Stomach smooth muscle (tissue), 2 donors: ENCODE results near the gene LRRC28.

Experiments
- H3K27ac ChIP-seq: one replicate; pipeline ENCODE4 v1.7.0; 2013; ENCODE audit warnings: mild to moderate bottlenecking, low read length, inconsistent platforms
- H3K27me3 ChIP-seq, 2 donors: one replicate each; pipeline ENCODE4 v1.7.0; 2013; ENCODE audit warnings: low read length in 2 of 2; ENCODE audit not compliant: insufficient read depth in 2 of 2, control insufficient read depth in 1 of 2
- H3K36me3 ChIP-seq, 2 donors: one replicate each; pipeline ENCODE4 v1.7.0; 2013; ENCODE audit warnings: low read length in 2 of 2; ENCODE audit not compliant: control insufficient read depth in 2 of 2, insufficient read depth in 2 of 2
- H3K4me1 ChIP-seq: one replicate; pipeline ENCODE4 v1.7.0; 2013; ENCODE audit warnings: low read length; ENCODE audit not compliant: control insufficient read depth, insufficient read depth
- H3K4me3 ChIP-seq, 2 donors: one replicate each; pipeline ENCODE4 v1.7.0; 2013; ENCODE audit warnings: low read length in 2 of 2
- H3K9ac ChIP-seq, 2 donors: one replicate each; pipeline ENCODE4 v1.7.0; 2013; ENCODE audit warnings: low read length in 2 of 2, mild to moderate bottlenecking in 1 of 2
- H3K9me3 ChIP-seq, 2 donors: one replicate each; pipeline ENCODE4 v1.7.0; 2013; ENCODE audit warnings: low read length in 2 of 2; ENCODE audit not compliant: control insufficient read depth in 2 of 2
- donor health status: healthy.
- donor health status: Pancreatic carcinoma.

LRRC28 gene

DNA sequence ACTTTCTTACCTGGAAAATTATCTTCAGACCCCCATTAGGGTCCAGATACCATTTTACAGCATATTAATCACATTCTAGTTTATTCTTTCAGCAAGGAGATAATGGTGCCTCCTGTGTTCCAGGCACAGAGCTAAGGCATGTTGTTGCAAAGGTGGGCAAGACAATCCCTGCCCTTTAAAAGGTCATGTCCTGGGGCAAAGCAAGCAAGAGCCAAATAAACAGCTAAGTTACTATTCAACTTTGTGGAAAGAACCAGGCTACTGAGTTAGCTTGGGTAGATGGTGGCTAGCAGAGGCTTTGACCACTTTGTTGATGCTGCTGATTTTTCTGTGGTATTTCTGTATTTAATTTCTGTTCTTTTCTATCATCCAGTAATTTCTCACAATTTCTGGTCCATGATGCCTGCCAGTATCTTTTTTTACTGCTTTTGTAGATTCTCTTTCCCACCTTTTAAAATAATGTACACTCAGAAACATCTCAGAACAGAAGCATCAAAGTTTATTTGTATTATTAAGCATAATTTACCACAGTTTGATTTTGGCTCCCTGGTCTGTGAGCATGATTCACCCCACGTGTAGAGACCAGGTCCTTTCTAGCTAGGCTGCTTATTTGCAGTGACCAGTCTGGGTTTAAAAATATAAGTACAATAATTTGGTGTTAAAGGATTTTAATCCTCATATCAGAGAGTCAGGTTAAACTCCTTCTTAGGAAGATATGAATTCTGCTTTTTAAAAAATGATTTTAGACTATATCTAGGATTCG lies 71.5 kb downstream of the LRRC28 start:
- H3K9me3 ChIP-seq: no peaks in the 10 kb centered on the region
- no peaks in the 10 kb centered on the region for H3K36me3 ChIP-seq
- H3K9ac ChIP-seq: no peak overlapping the region
- H3K27ac ChIP-seq: no peak overlapping the region
- no peak overlapping the region for H3K4me3 ChIP-seq
- no peaks in the 10 kb centered on the region for H3K4me1 ChIP-seq
- H3K27me3 ChIP-seq: no peaks in the 10 kb centered on the region

DNA sequence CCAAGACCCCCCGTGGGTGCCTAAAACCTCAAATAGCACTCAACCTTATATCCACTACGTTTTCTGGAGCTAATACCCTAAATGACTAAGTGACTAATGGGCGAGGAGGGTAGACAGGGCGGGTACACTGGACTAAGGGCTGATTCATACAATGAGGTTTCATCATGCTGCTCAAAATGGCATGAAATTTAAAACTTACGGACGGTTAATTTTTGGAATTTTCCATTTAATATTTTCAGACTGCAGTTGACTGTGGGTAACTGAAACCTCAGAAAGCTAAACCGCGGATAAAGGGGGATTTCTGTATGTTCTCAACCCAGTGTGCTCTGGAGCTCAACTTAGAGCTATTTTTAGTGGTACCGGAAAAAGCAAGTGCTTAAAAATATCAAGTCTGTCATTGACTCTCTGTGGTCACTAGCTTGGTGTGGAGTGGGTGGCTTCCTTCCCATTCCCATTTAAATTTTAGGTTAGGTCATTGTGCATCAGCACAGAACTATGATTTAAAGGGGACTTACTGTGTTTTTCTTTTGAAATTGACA lies 72.9 kb downstream of the LRRC28 start:
- no peaks in the 10 kb centered on the region for H3K36me3 ChIP-seq
- H3K4me1 ChIP-seq: no peaks in the 10 kb centered on the region
- H3K9me3 ChIP-seq: no peaks in the 10 kb centered on the region
- H3K9ac ChIP-seq: no peak overlapping the region
- H3K4me3 ChIP-seq: no peak overlapping the region
- H3K27me3 ChIP-seq: no peaks in the 10 kb centered on the region
- H3K27ac ChIP-seq: no peak overlapping the region

DNA sequence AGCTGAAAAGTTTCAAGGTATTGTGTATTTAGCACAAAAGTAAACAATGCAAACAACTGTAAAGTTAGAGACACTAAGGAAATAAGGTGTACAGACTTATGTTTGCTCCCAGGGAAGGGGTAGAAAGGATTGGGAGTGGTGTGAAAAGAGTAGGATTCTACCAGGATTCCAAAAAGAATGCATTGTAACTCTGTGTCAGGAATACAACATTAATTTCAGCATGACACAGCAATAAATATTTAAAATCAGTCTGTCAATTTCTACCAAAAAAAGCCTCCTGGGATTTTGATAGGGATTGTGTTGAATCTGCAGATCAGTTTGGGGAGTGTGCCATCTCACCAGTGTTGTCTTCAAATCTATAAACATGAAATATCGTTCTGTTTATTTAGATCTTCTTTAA lies 73.4 kb downstream of the LRRC28 start:
- no peaks in the 10 kb centered on the region for H3K9me3 ChIP-seq
- no peak overlapping the region for H3K27ac ChIP-seq

DNA sequence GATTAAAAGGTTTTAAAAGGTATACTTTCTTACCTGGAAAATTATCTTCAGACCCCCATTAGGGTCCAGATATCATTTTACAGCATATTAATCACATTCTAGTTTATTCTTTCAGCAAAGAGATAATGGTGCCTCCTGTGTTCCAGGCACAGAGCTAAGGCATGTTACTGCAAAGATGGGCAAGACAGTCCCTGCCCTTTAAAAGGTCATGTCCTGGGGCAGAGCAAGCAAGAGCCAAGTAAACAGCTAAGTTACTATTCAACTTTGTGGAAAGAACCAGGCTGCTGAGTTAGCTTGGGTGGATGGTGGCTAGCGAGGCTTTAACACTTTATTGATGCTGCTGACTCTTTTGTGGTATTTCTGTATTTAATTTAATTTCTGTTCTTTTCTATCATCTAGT lies 75.0 kb downstream of the LRRC28 start:
- no peaks in the 10 kb centered on the region for H3K4me1 ChIP-seq
- no peaks in the 10 kb centered on the region for H3K36me3 ChIP-seq
- H3K27ac ChIP-seq: no peak overlapping the region
- H3K4me3 ChIP-seq: no peak overlapping the region
- H3K9ac ChIP-seq: no peak overlapping the region
- no peaks in the 10 kb centered on the region for H3K27me3 ChIP-seq
- H3K9me3 ChIP-seq: no peaks in the 10 kb centered on the region

More for the DNA sequence above, 73.4 kb downstream of the LRRC28 start:
- Histone ChIP-seq H3K27me3 (no peaks in the 10 kb centered on the region), H3K9ac (no peak overlapping the region), H3K4me1 (no peaks in the 10 kb centered on the region), H3K36me3 (no peaks in the 10 kb centered on the region), H3K4me3 (no peak overlapping the region)

DNA sequence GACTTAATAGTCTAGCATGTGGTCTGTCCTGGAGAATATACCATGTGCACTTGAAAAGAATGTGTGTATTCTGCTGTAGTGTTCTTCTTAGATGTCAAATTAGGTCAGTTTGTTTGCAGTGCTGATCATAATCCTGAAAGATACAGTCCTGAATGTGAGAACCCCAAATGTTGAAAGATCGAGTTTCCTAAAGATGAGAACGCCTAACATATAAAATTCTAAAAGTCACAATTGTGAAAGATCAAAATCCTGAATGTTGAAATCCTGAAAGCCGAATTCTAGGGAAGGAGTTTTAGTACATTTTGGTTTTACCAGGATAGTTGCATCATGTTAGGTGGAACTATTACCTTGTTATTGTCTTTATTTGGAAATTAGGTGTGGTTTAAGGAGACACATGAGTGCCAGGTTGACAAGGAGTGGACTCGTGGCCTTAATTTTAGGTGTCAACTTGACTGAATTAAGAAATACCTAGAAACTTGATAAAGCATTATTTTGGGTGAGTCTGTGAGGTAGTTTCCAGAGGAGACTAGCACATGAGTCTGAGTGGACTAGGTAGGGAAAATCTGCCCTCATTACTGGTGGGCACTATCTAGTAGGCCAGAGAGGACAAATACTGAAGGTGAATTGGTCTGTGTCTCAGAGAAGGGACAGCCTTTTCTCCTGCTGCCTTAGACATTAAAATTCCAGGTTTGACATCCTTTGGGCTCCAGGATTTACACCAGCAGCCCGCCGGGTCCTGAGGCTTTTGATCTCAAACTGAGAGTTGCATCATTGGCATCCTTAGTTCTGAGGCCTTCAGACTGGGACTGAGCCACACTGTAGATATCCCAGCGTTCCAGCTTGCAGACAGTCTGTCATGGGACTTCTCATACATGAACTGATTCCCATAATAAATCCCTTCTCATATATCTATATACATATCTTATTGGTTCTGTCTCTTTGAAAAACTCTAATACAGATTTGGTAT lies 77.1 kb downstream of the LRRC28 start:
- Histone ChIP-seq H3K36me3 (no peaks in the 10 kb centered on the region), H3K27me3 (no peaks in the 10 kb centered on the region), H3K9ac (no peak overlapping the region), H3K4me1 (peaks cover 1% of the 10 kb centered on the region), H3K9me3 (no peaks in the 10 kb centered on the region), H3K4me3 (no peak overlapping the region), H3K27ac (no peak overlapping the region)

DNA sequence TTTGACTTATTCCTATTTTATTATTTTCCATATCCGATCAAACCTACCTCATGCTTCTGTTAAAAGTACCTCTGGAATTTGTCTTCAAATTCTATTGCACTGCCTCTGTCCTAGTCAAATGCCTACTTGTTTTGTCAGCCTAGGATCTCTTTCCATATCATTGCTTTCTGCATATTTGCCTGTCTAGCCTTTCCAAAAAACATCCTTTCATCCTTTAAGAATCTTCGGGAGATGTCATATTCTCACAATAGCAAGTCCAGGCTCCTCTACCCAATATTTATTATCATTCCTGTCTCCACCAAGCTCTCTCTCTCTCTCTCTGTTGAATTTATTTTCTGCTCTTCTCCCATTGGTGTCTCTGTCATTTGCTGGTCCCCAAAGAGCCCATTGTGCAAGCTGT lies 80.1 kb downstream of the LRRC28 start:
- Histone ChIP-seq H3K9ac (no peak overlapping the region), H3K9me3 (no peaks in the 10 kb centered on the region), H3K36me3 (no peaks in the 10 kb centered on the region), H3K27me3 (no peaks in the 10 kb centered on the region), H3K27ac (no peak overlapping the region), H3K4me3 (no peak overlapping the region), H3K4me1 (peaks cover 3% of the 10 kb centered on the region)

DNA sequence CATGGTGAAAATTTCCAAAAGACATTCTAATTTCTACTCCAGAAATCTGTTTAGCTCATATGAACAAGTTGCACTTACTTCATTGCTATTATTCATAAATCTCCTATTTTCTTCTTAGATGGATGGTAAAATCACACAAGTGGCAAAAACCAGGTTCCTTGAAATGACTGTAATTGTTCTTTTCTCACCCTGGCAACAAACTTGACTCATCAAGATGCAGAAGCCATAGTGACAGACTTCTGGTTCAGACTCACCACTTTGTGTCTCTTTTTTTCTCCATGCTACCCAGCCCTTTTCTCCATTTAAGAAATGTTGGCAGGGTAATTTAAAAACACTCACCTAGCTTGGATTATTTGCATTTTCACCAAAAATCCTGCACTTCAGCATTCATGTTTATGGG lies 82.1 kb downstream of the LRRC28 start:
- no peak overlapping the region for H3K27ac ChIP-seq
- H3K4me3 ChIP-seq: no peak overlapping the region
- peaks cover 3% of the 10 kb centered on the region for H3K4me1 ChIP-seq
- H3K27me3 ChIP-seq: no peaks in the 10 kb centered on the region
- H3K9me3 ChIP-seq: no peaks in the 10 kb centered on the region
- H3K36me3 ChIP-seq: no peaks in the 10 kb centered on the region
- no peak overlapping the region for H3K9ac ChIP-seq

DNA sequence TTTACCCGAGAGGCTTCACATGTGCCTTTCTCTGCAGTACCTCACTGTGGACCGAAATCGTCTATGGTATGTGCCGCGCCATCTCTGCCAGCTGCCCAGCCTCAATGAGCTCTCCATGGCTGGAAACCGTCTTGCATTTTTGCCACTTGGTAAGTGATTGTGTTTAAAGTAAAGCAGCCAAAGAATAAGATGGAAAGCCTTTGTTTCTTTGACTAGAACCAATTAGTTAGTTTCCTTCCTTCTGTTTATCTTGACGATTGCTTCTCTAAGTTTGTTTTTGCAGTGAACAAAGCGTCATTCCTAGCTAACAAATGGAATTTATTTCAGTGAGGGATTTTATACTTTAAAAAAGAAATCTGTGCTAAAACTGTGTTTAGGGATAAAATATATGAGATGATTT lies 82.7 kb downstream of the LRRC28 start:
- Histone ChIP-seq H3K36me3 (no peaks in the 10 kb centered on the region), H3K4me1 (peaks cover 3% of the 10 kb centered on the region), H3K27ac (no peak overlapping the region), H3K4me3 (no peak overlapping the region), H3K9me3 (no peaks in the 10 kb centered on the region), H3K9ac (no peak overlapping the region), H3K27me3 (no peaks in the 10 kb centered on the region)

DNA sequence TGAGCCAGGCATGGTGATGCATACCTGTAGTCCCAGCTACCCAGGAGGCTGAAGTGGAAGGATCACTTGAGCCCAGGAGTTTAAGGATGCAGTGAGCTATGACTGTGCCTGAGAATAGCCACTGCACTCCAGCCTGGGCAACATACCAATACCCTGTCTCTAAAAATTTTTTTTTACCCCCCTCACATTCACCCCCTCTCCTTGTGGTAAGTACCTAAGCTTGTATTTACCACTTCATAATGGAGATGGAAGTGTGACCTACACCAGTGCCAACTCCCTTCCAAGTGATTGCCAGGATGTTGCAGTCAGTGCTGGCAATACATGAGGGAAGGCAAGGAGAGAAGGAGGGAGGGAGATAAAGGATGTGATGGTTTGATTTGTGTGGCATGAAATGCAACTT lies 84.2 kb downstream of the LRRC28 start:
- no peak overlapping the region for H3K27ac ChIP-seq
- H3K27me3 ChIP-seq: no peaks in the 10 kb centered on the region
- H3K9me3 ChIP-seq: no peaks in the 10 kb centered on the region
- H3K4me3 ChIP-seq: no peak overlapping the region
- H3K36me3 ChIP-seq: no peaks in the 10 kb centered on the region
- H3K9ac ChIP-seq: no peak overlapping the region
- peaks cover 3% of the 10 kb centered on the region for H3K4me1 ChIP-seq

DNA sequence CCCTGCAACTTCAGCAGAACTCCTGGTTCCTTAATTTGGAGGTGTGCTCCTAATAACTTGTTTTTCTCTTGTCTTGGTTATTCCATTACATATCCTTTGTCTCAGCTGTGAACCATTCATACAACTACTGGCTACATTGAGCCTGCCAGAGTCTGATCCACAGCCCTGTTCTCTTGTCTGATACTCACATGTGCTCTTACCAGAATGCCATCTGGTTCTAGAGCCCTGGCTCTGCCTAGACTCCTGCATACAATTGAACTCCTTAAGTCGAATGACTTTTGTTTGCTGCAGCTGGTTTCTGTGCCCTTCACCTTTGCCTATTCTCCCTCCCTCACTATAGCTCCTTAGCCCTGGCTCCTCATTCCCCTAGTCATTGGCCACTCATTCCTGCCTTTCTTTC lies 85.5 kb downstream of the LRRC28 start:
- H3K27me3 ChIP-seq: no peaks in the 10 kb centered on the region
- no peak overlapping the region for H3K27ac ChIP-seq
- H3K4me3 ChIP-seq: no peak overlapping the region
- H3K36me3 ChIP-seq: no peaks in the 10 kb centered on the region
- H3K9ac ChIP-seq: no peak overlapping the region
- peaks cover 3% of the 10 kb centered on the region for H3K4me1 ChIP-seq
- no peaks in the 10 kb centered on the region for H3K9me3 ChIP-seq
